IPS-18a (cell line): ENCODE measurements around the gene SLC35A5.
"Not testable (repeated sequence)": the region's sequence is repeated elsewhere in the genome, so short reads cannot be mapped to it uniquely, and the experiment has no call there.

Experiments used
- H3K27ac ChIP-seq: one replicate; pipeline ENCODE4 v1.5.1; 2013; ENCODE audit warnings: low read length
- H3K27me3 ChIP-seq: one replicate; pipeline ENCODE4 v1.6.1; 2013; ENCODE audit warnings: mild to moderate bottlenecking, low read length; ENCODE audit not compliant: control insufficient read depth, insufficient read depth
- H3K36me3 ChIP-seq: one replicate; pipeline ENCODE4 v1.6.1; 2013; ENCODE audit warnings: low read depth, low read length; ENCODE audit not compliant: control insufficient read depth
- H3K4me1 ChIP-seq: one replicate; pipeline ENCODE4 v1.6.1; 2013; ENCODE audit warnings: low read depth, low read length; ENCODE audit not compliant: control insufficient read depth
- H3K4me3 ChIP-seq: one replicate; pipeline ENCODE4 v1.5.1; 2013; ENCODE audit warnings: low read length
- H3K9ac ChIP-seq: one replicate; pipeline ENCODE4 v1.6.1; 2013; ENCODE audit warnings: mild to moderate bottlenecking, low read length, moderate library complexity
- H3K9me3 ChIP-seq: one replicate; pipeline ENCODE4 v1.6.1; 2013; ENCODE audit warnings: low read depth, low read length; ENCODE audit not compliant: control insufficient read depth

The SLC35A5 gene, protein sequence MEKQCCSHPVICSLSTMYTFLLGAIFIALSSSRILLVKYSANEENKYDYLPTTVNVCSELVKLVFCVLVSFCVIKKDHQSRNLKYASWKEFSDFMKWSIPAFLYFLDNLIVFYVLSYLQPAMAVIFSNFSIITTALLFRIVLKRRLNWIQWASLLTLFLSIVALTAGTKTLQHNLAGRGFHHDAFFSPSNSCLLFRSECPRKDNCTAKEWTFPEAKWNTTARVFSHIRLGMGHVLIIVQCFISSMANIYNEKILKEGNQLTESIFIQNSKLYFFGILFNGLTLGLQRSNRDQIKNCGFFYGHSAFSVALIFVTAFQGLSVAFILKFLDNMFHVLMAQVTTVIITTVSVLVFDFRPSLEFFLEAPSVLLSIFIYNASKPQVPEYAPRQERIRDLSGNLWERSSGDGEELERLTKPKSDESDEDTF

DNA sequence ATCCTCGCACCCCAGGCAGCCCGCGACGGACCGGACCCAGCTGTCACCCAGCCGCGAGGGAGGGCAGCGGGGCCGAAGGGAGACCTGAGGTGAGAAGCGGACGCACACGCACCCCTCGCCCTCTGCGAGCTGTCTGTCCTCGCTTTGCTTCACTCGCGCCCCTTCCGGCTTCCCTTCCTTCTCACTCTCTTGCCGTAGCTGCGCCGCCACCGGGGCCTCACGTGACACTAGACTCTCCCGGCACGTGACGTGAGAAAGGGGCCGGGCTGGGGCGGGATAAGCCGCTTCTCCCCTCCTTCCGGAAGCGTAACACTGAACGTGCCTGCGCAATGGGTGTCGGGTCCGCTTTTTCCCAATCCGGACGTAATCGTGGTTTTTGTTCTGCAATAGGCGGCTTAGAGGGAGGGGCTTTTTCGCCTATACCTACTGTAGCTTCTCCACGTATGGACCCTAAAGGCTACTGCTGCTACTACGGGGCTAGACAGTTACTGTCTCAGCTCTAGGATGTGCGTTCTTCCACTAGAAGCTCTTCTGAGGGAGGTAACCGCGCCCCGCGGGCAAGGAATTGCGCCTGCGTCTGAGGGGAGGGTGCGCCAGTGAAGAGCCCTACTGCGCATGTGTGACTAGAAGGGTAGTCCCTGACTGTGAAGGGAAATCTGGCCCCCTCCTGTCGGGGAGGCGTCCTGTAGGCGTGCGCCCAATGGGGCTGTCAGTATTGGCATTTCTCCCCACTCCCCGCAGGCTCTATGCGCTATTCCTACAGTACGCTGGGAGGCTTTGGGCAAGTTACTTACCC, at the start of gene SLC35A5, which contains the start of gene ATG3:
Gene SLC35A5 (plus strand): TSS at position 312 of the 796 bp plus-strand sequence. CDS start 1,359 bp downstream, outside the sequence.
Gene ATG3 (minus strand): TSS at position 229 of the 796 bp plus-strand sequence. CDS start 434 bp downstream, outside the sequence.
- peak within 1 kb of the TSS; percentile 92 for H3K9ac ChIP-seq
- no peaks in the 10 kb centered on the region for H3K27me3 ChIP-seq
- H3K27ac ChIP-seq, result peak within 1 kb of the TSS; percentile 94
- peaks cover 4% of the 10 kb centered on the region for H3K36me3 ChIP-seq
- peaks cover 13% of the 10 kb centered on the region for H3K4me1 ChIP-seq
- no peaks in the 10 kb centered on the region for H3K9me3 ChIP-seq
- H3K4me3 ChIP-seq, result peak within 1 kb of the TSS; percentile 97

DNA sequence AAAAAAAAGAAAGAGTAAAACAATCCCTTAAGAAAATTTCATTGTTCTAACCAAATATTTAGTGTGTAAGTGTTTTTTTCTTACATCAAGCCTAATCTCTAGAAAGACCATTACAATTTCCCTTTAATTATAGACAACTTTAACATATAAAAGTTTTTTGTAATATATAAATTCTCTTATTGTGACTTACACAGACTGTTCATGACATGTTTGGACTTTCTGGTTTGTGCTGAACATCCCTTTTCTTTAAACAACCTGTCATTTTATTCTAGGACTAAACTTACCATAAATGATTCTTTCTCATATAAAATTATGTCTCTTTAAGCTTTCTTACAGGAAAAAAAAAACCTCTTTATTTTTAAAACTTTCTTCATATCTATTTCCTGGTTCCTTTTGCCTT, 49.5 kb upstream of the SLC35A5 start:
- Histone ChIP-seq H3K27me3 (no peaks in the 10 kb centered on the region), H3K9ac (no peak overlapping the region), H3K27ac (no peak overlapping the region), H3K9me3 (peaks cover 20% of the 10 kb centered on the region), H3K36me3 (no peaks in the 10 kb centered on the region), H3K4me3 (no peak overlapping the region), H3K4me1 (no peaks in the 10 kb centered on the region)

DNA sequence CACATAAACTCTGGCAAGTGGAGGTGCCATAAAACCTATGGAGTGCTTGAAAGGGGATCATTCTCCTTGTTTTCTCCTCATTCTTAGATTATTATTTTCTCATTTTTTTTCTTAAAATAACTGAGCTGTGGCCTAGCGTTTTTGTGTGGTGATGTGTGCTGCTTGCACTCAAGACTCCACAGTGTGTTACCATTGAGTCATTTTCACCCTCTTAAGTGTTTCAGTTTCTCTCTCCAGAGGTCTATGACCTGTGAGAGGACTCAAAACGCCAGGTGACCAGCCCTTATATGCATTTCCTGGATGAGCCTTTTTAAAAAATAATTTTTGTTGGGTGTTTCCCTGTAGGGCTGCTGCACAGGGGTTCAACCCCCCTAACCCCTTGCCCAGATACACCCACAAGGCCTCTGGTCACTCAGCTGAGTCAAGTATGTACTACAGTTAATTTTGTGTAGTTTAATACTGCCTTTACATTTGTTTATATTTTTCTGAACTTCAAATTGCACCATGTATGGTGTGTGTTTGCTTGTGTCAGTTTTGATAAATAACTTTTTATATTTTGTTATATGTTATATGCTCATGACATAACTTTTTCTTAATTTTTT, 47.2 kb upstream of the SLC35A5 start:
- Histone ChIP-seq H3K36me3 (no peaks in the 10 kb centered on the region), H3K27me3 (no peaks in the 10 kb centered on the region), H3K27ac (no peak overlapping the region), H3K9me3 (peaks cover 20% of the 10 kb centered on the region), H3K9ac (no peak overlapping the region), H3K4me1 (no peaks in the 10 kb centered on the region), H3K4me3 (no peak overlapping the region)

DNA sequence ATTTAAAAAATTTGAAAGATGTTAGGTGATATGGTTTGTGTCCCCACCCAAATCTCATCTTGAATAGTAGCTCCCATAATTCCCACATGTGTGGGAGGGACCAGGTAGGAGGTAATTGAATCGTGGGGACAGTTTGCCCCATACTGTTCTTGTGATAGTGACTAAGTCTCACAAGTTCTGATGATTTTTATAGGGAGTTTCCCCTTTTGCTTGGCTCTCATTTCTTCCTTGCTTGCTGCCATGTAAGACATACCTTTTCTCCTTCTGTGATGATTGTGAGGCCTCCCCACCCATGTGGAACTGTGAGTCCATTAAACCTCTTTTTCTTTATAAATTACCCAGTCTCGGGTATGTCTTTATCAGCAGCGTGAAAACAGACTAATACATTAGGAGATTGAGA, 42.9 kb upstream of the SLC35A5 start:
- not testable (repeated sequence) for H3K4me3 ChIP-seq, H3K27ac ChIP-seq, H3K9me3 ChIP-seq, H3K36me3 ChIP-seq, H3K4me1 ChIP-seq, H3K9ac ChIP-seq, H3K27me3 ChIP-seq

DNA sequence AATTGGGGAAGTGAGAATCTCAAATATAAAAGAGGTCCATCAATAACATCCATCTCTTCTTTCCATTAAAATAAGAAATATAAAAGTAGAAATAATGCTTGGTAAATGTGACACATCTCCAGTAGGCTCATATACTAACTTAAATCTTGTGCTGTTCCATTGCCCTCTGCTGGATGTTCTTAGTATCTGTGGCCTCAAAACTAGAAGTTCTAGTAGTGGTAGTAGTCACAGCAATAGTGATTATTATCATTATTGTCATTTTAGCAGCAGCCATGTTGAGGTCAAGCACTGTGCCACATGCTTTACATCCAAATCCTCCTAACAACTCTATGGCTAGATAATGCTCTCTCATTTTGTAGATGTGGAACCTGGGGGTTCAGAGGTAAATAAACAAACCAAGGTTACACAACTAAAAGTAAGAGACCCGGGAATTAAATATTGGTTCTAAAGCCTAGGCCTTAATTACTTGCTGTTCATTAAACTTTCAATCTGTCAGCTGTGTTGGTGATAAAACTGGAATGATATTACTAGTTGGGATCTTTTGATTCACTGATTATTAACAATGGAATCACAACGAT, 42.3 kb upstream of the SLC35A5 start:
- H3K9me3 ChIP-seq, result no peaks in the 10 kb centered on the region
- no peaks in the 10 kb centered on the region for H3K27me3 ChIP-seq
- no peak overlapping the region for H3K27ac ChIP-seq

DNA sequence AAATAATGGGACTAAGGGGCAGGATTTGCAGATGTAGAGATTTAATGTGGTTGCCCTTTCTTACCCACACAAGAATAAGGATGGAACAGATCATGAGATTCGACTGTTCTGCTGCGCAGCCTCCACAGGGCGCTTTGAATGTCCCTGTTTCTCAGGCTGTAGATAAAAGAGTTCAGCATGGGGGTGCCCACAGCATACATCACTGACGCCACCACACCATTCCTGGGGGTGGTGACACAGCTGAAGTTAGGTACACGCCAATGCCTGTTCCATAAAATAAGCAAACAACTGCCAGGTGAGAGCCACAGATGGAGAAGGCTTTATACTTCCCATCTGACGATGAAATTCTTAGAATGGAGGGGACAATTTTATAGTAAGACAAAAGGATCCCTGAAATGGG, 37.7 kb upstream of the SLC35A5 start:
- H3K4me1 ChIP-seq, H3K27me3 ChIP-seq, H3K9ac ChIP-seq, H3K36me3 ChIP-seq, H3K9me3 ChIP-seq, H3K4me3 ChIP-seq, H3K27ac ChIP-seq: not testable (repeated sequence)

More for the DNA sequence above, 42.3 kb upstream of the SLC35A5 start:
- no peaks in the 10 kb centered on the region for H3K4me1 ChIP-seq
- H3K36me3 ChIP-seq, result no peaks in the 10 kb centered on the region
- H3K9ac ChIP-seq, result no peak overlapping the region
- no peak overlapping the region for H3K4me3 ChIP-seq

DNA sequence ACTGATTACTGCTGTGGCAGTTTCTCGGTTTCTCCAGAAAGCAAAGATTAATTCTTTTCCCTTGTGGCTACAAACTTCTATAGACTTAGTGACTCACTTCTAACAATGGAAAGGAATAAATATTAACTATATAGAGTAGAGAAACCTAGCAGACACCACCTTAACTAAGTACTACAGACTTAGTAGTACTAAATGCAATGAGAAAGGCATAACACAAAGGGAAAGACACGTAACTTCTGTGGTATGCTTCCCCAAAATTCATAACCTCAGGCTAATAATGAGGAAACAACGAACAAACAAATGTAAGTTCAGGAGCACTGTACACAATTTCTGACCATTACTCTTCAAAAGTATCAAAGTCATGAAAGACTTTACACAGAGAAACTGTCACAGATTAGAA, 31.3 kb upstream of the SLC35A5 start:
- Histone ChIP-seq H3K9me3 (no peaks in the 10 kb centered on the region), H3K9ac (no peak overlapping the region), H3K36me3 (peaks cover 18% of the 10 kb centered on the region), H3K4me1 (no peaks in the 10 kb centered on the region), H3K4me3 (no peak overlapping the region), H3K27me3 (no peaks in the 10 kb centered on the region), H3K27ac (no peak overlapping the region)

DNA sequence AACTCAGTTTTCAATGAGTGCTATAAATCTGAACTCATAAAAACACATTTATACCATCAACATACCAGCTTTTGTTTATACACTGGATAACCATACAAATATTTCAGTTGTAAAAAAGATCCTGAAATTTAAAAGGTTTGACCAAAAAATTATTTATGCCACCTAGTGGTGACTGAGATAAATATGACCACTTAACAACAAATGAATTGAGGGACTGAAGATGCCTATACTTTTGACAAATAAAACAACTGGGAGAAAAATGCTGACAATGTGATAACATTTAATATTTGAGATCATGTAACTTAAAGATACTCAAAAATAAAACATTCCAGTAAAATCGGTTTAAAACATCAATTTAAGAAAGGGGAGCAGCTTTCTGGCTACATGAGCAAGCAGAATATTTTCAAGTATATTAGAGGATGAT, 30.5 kb upstream of the SLC35A5 start:
- Histone ChIP-seq H3K36me3 (peaks cover 23% of the 10 kb centered on the region), H3K27ac (no peak overlapping the region), H3K9ac (no peak overlapping the region), H3K4me1 (no peaks in the 10 kb centered on the region), H3K27me3 (no peaks in the 10 kb centered on the region), H3K4me3 (no peak overlapping the region), H3K9me3 (no peaks in the 10 kb centered on the region)

DNA sequence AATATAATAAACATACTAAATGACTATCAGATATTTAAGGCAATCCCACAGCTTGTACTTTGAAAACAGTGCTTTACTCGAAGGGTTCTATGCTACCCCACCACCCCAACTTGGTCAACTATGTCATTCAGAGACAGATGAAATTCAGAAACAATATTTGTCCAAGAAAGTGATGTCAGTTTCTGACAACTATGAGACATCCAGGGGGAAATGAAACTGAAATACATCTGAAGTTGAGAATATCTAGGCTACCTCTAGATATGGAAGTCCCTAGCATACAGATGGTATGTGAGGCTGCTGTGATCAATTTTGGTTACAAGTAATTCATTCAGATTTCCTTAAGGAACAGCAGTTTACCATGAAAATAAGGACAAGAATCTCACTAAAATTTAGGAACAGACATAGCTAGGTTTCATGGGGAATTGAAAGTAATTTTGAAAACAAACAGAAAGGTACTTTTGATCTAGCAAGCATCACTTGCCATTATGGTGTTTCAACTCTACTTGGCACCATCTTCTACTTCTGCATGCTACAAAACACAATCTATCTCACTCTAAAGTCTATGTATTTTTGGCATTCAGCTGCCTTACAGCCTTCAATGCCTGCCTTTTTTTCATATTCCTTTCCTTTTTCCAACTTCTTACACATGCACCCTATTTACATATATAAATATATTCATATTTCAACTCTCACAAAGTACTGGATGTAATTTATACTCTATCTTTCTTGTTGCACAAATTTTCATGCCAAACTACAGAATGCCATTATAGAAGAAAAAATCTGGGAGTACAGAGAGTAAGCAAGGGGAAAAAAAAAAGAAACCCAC, 21.8 kb upstream of the SLC35A5 start:
- H3K36me3 ChIP-seq, result peaks cover 30% of the 10 kb centered on the region

DNA sequence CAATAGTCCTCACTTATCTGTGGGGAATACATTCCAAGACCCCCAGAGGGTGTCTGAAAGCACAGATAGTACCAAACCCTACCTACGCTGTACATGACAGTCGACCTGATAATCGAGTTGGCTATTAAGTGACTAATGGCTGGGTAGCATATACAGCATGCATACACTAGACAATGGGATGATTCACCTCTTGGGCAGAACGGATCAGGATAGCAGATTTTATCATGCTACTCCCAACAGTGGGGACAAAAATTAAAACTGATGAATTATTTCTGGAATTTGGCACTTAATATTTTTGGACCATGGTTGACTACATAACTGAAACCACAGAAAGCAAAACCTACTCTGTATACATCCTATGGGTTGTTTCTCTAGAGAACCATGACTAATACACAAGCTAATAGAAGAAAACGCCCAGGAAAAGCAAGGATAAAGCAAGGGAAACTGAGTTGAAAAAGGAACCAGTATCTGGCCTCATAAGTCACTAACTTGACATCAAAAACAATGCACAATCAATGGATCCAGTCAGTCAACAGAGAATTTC, 15.6 kb upstream of the SLC35A5 start:
- no peak overlapping the region for H3K4me3 ChIP-seq
- no peaks in the 10 kb centered on the region for H3K27me3 ChIP-seq
- no peaks in the 10 kb centered on the region for H3K4me1 ChIP-seq
- peaks cover 27% of the 10 kb centered on the region for H3K36me3 ChIP-seq
- no peak overlapping the region for H3K9ac ChIP-seq
- no peak overlapping the region for H3K27ac ChIP-seq
- H3K9me3 ChIP-seq, result no peaks in the 10 kb centered on the region

More for the DNA sequence above, 21.8 kb upstream of the SLC35A5 start:
- Histone ChIP-seq H3K9ac (no peak overlapping the region), H3K4me3 (no peak overlapping the region), H3K9me3 (no peaks in the 10 kb centered on the region), H3K27me3 (no peaks in the 10 kb centered on the region), H3K4me1 (no peaks in the 10 kb centered on the region), H3K27ac (no peak overlapping the region)
